Fibroblast of skin of scalp (primary cell): ENCODE results near the gene CCDC9.
"Not testable (repeated sequence)": the region's sequence is repeated elsewhere in the genome, so short reads cannot be mapped to it uniquely, and the experiment has no call there.

Experiments used
- DNase-seq: peaks from one replicate; pipeline ENCODE4 v3.0.0-alpha.2; 2013

The CCDC9 gene

GRCh38 chr19:47232422-47233211, 23.7 kb upstream of the CCDC9 start:
- DNase-seq: peak; percentile 79

GRCh38 chr19:47236072-47236675, 20.2 kb upstream of the CCDC9 start:
- no peak for DNase-seq

GRCh38 chr19:47239152-47239551, 17.2 kb upstream of the CCDC9 start:
- no peak for DNase-seq

- DNase-seq: peak; percentile 65
These were observed 16.6 kb upstream of the CCDC9 start for GRCh38 chr19:47239610-47240296.

GRCh38 chr19:47240556-47240955, 15.8 kb upstream of the CCDC9 start:
- DNase-seq: no peak

GRCh38 chr19:47240996-47241918, 15.1 kb upstream of the CCDC9 start:
- DNase-seq: peak; percentile 85

- DNase-seq: no peak
These were observed 14.3 kb upstream of the CCDC9 start for GRCh38 chr19:47241919-47242577.

GRCh38 chr19:47243364-47243775, 13.0 kb upstream of the CCDC9 start:
- DNase-seq: no peak

GRCh38 chr19:47243776-47244547, 12.4 kb upstream of the CCDC9 start:
- peak; percentile 99 for DNase-seq

- peak; percentile 76 for DNase-seq
These were observed 8.9 kb upstream of the CCDC9 start for GRCh38 chr19:47247308-47247990.

GRCh38 chr19:47253016-47253415, 3.3 kb upstream of the CCDC9 start:
- DNase-seq: not testable (repeated sequence)

- peak; percentile 89 for DNase-seq
These were observed 2.9 kb upstream of the CCDC9 start for GRCh38 chr19:47253467-47253881.

- no peak for DNase-seq
These were observed 2.4 kb upstream of the CCDC9 start for GRCh38 chr19:47253970-47254369.

- peak; percentile 99 for DNase-seq
These were observed 527 bp downstream of the CCDC9 start for GRCh38 chr19:47256693-47257410.

GRCh38 chr19:47257411-47258169, 1.3 kb downstream of the CCDC9 start:
- DNase-seq: no peak

- no peak for DNase-seq
These were observed 2.1 kb downstream of the CCDC9 start for GRCh38 chr19:47258434-47258833.

GRCh38 chr19:47258895-47259555, 2.7 kb downstream of the CCDC9 start:
- no peak for DNase-seq

GRCh38 chr19:47260476-47260875, 4.2 kb downstream of the CCDC9 start:
- no peak for DNase-seq
